A549 (cell line): ENCODE measurements around the gene DCTN3.

Source experiments
- CTCF ChIP-seq: fragments of >200 bp; sonication (Bioruptor Twin); formaldehyde crosslinking; IDR thresholded peaks from 3 replicates; pipeline ENCODE4 v1.5.1; 2016
- EP300 ChIP-seq, 2 experiments: fragments of >200 bp; sonication (Bioruptor Twin); formaldehyde crosslinking; IDR thresholded peaks; 2 replicates in 1 of 2; 3 replicates in 1 of 2; pipeline ENCODE4 v1.6.1; 2016 to 2017
- KDM1A ChIP-seq: fragments of 200-600 bp; sonication (generic); IDR thresholded peaks from 2 replicates; pipeline ENCODE4 v1.6.1; 2016; ENCODE audit warnings: low read depth, mild to moderate bottlenecking
- KDM5A ChIP-seq: fragments of 200-600 bp; sonication (generic); IDR thresholded peaks from 2 replicates; pipeline ENCODE4 v1.6.1; 2016; ENCODE audit warnings: antibody characterized with exemption, mild to moderate bottlenecking
- POLR2A ChIP-seq: IDR thresholded peaks from 2 replicates; pipeline ENCODE4 v1.6.1; 2012; ENCODE audit warnings: mild to moderate bottlenecking, low read length
- POLR2AphosphoS2 ChIP-seq: conservative IDR thresholded peaks from 2 replicates; pipeline ENCODE4 v1.6.1; 2012; ENCODE audit warnings: low read length, improper control_type of control experiment, inconsistent platforms
- RAD21 ChIP-seq, 2 experiments: fragments of >200 bp in 1 of 2; sonication (Bioruptor Twin) in 1 of 2; formaldehyde crosslinking in 1 of 2; IDR thresholded peaks in 1 of 2; conservative IDR thresholded peaks in 1 of 2; 2 replicates in 1 of 2; 3 replicates in 1 of 2; pipeline ENCODE4 v1.6.1; 2012 to 2018; ENCODE audit warnings: inconsistent platforms in 1 of 2
- REST ChIP-seq: fragments of 200-600 bp; sonication (generic); IDR thresholded peaks from 2 replicates; pipeline ENCODE4 v1.6.1; 2016; ENCODE audit warnings: antibody characterized with exemption, mild to moderate bottlenecking, moderate library complexity
- USF2 ChIP-seq: fragments of 450-650 bp; IDR thresholded peaks from 2 replicates; pipeline ENCODE4 v1.6.1; 2014; ENCODE audit warnings: antibody characterized with exemption
- TF ChIP-seq, protein P1 (sequence below): IDR thresholded peaks from 2 replicates; pipeline ENCODE4 v1.6.1; 2012

- TF ChIP-seq EP300 (IDR thresholded peaks at IDR 0.05) (no peak), POLR2A (no peak), USF2 (no peak), KDM5A (no peak), POLR2AphosphoS2 (no peak), RAD21 (conservative IDR thresholded peaks at IDR 0.05 in 1 of 2, IDR thresholded peaks at IDR 0.05 in 1 of 2) (no peak), CTCF (no peak), REST (no peak), KDM1A (no peak)
- TF ChIP-seq, protein P1, sequence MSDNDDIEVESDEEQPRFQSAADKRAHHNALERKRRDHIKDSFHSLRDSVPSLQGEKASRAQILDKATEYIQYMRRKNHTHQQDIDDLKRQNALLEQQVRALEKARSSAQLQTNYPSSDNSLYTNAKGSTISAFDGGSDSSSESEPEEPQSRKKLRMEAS = no peak
These were observed 33.0 kb downstream of the DCTN3 start for GRCh38 chr9:34587271-34587670.
